GM23338 (cell line): ENCODE data around the gene ETV6.

Experiments
- CREB1 ChIP-seq: fragments of 250-450 bp; sonication (Bioruptor Pico); IDR thresholded peaks from 2 replicates; pipeline ENCODE4 v1.5.0; 2020; ENCODE audit warnings: low read depth, mild to moderate bottlenecking, moderate library complexity
- CTCF ChIP-seq, 2 experiments: fragments of 200-600 bp in 1 of 2; sonication (generic) in 1 of 2; conservative IDR thresholded peaks; 2 replicates each; pipeline versions ENCODE4 v1.5.1 to v1.6.1; 2016 to 2017; ENCODE audit warnings: antibody characterized with exemption in 2 of 2, low read depth in 2 of 2, mild to moderate bottlenecking in 2 of 2, moderate library complexity in 1 of 2
- ETS1 ChIP-seq: IDR thresholded peaks from 2 replicates; pipeline ENCODE4 v1.6.1; 2016; ENCODE audit warnings: antibody characterized with exemption
- EZH2 ChIP-seq: fragments of 200-600 bp; sonication (generic); IDR thresholded peaks from one replicate; pipeline ENCODE4 v1.8.0; 2017; ENCODE audit warnings: antibody characterized with exemption, mild to moderate bottlenecking, low read depth; ENCODE audit not compliant: unreplicated experiment
- EZH2phosphoT487 ChIP-seq: fragments of 200-600 bp; sonication (generic); IDR thresholded peaks from one replicate; pipeline ENCODE4 v1.8.1; 2018; ENCODE audit warnings: antibody characterized with exemption; ENCODE audit not compliant: unreplicated experiment
- JUNB ChIP-seq: IDR thresholded peaks from one replicate; pipeline ENCODE4 v1.6.1; 2016; ENCODE audit warnings: antibody characterized with exemption; ENCODE audit not compliant: unreplicated experiment
- NANOG ChIP-seq: IDR thresholded peaks from 2 replicates; pipeline ENCODE4 v1.6.1; 2016; ENCODE audit warnings: antibody characterized with exemption, borderline replicate concordance
- POLR2AphosphoS5 ChIP-seq: IDR thresholded peaks from 2 replicates; pipeline ENCODE4 v1.6.1; 2016; ENCODE audit warnings: antibody characterized with exemption, low read depth
- REST ChIP-seq: IDR thresholded peaks from one replicate; pipeline ENCODE4 v1.6.1; 2018; ENCODE audit warnings: antibody characterized with exemption; ENCODE audit not compliant: unreplicated experiment
- STAT1 ChIP-seq: IDR thresholded peaks from one replicate; pipeline ENCODE4 v1.6.1; 2016; ENCODE audit warnings: antibody characterized with exemption; ENCODE audit not compliant: unreplicated experiment
- ZNF114 ChIP-seq: fragments of 250-450 bp; sonication (Bioruptor Pico); IDR thresholded peaks from 2 replicates; pipeline ENCODE4 v1.5.0; 2020; ENCODE audit warnings: mild to moderate bottlenecking, moderate library complexity
- ZNF331 ChIP-seq: fragments of 250-450 bp; sonication (Bioruptor Pico); IDR thresholded peaks from 2 replicates; pipeline ENCODE4 v1.5.0; 2020; ENCODE audit warnings: low read depth, mild to moderate bottlenecking, moderate library complexity

GRCh38 chr12:11678781-11679180 is 29.3 kb downstream of the ETV6 start:
- TF ChIP-seq CTCF (conservative IDR thresholded peaks at IDR 0.05; ENCODE audit: low read depth in 2 of 2): no peak
- no peak for TF ChIP-seq EZH2phosphoT487
- TF ChIP-seq CREB1 (CRISPR knock-in tag): no peak
- TF ChIP-seq POLR2AphosphoS5: no peak
- no peak for TF ChIP-seq ETS1
- no peak for TF ChIP-seq REST
- TF ChIP-seq EZH2: no peak
- TF ChIP-seq ZNF114: no peak
- no peak for TF ChIP-seq STAT1
- TF ChIP-seq ZNF331 (CRISPR knock-in tag): no peak
- TF ChIP-seq NANOG: no peak
- no peak for TF ChIP-seq JUNB
